Endodermal cell (in vitro differentiated cells): ENCODE results near the gene SLC2A4. TPM values are rescaled to one million over a fixed set of nuclear protein-coding genes. Genes with fewer than 3 reads are reported as not detected.

Experiments
- DNase-seq: peaks from one replicate; pipeline ENCODE4 v3.0.0-alpha.2; 2017
- H3K27ac ChIP-seq: 2 replicates; pipeline ENCODE4 v1.5.1; 2013; ENCODE audit warnings: mild to moderate bottlenecking, low read depth, low read length, moderate library complexity
- H3K27me3 ChIP-seq: 2 replicates; pipeline ENCODE4 v1.6.1; 2013; ENCODE audit warnings: mild to moderate bottlenecking, low read length, moderate library complexity; ENCODE audit not compliant: insufficient read depth, control insufficient read depth, poor library complexity, severe bottlenecking
- H3K36me3 ChIP-seq: 2 replicates; pipeline ENCODE4 v1.7.0; 2013; ENCODE audit warnings: mild to moderate bottlenecking, low read length, moderate library complexity; ENCODE audit not compliant: control insufficient read depth, insufficient read depth
- H3K4me1 ChIP-seq: one replicate; pipeline ENCODE4 v1.7.0; 2013; ENCODE audit warnings: low read length; ENCODE audit not compliant: control insufficient read depth, insufficient read depth
- H3K4me3 ChIP-seq: 2 replicates; pipeline ENCODE4 v1.5.1; 2013; ENCODE audit warnings: mild to moderate bottlenecking, low read length, moderate library complexity
- H3K9ac ChIP-seq: 2 replicates; pipeline ENCODE4 v1.6.1; 2013; ENCODE audit warnings: mild to moderate bottlenecking, low read length, moderate library complexity; ENCODE audit not compliant: poor library complexity, severe bottlenecking; ENCODE audit errors: extremely low read depth
- H3K9me3 ChIP-seq: 2 replicates; pipeline ENCODE4 v1.6.1; 2013; ENCODE audit warnings: mild to moderate bottlenecking, low read length, moderate library complexity; ENCODE audit not compliant: control insufficient read depth
- H3K27ac Mint-ChIP-seq: 2 replicates; pipeline ENCODE4 v1.8.0; 2020; ENCODE audit warnings: mixed read lengths
- H3K27me3 Mint-ChIP-seq: 2 replicates; pipeline ENCODE4 v1.8.0; 2021; ENCODE audit warnings: mild to moderate bottlenecking, mixed read lengths; ENCODE audit not compliant: insufficient read depth
- H3K36me3 Mint-ChIP-seq: 2 replicates; pipeline ENCODE4 v1.8.0; 2020; ENCODE audit warnings: low read depth, mixed read lengths
- H3K4me1 Mint-ChIP-seq: 2 replicates; pipeline ENCODE4 v1.8.0; 2020; ENCODE audit warnings: mixed read lengths
- H3K4me3 Mint-ChIP-seq: 2 replicates; pipeline ENCODE4 v1.8.0; 2020; ENCODE audit warnings: mild to moderate bottlenecking, moderate library complexity, mixed read lengths
- H3K9me3 Mint-ChIP-seq: 2 replicates; pipeline ENCODE4 v1.8.0; 2020; ENCODE audit warnings: mild to moderate bottlenecking, mixed read lengths
- CTCF ChIP-seq: fragments of 200-600 bp; sonication (generic); conservative IDR thresholded peaks from 2 replicates; pipeline ENCODE4 v1.5.0; 2021; ENCODE audit warnings: antibody characterized with exemption, mild to moderate bottlenecking
- WGBS, 2 experiments: methylation state at CpG; one replicate each; pipeline versions ENCODE4 v1.1.5 to v1.1.7; 2013; ENCODE audit warnings: missing lambda C conversion rate in 2 of 2, mixed read lengths in 1 of 2; ENCODE audit not compliant: insufficient coverage in 1 of 2, insufficient read length in 1 of 2; 5-methylcytosine and 5-hydroxymethylcytosine counted together
- total RNA-seq, 2 donors: library from RNA; stranded (reverse); fragmentation: NEBNext Ultra II Directional in 1 of 2; extraction: Animal tissue kit (Norgen Biotek cat#: 25700) in 1 of 2; gene quantifications; 2 replicates in 1 of 2; 3 replicates in 1 of 2; pipeline ENCODE4 v1.2.1, GENCODE V29; 2021

The SLC2A4 gene
- total RNA-seq, 2 donors from 2014 or later = 2.2 to 5.4 TPM

GRCh38 chr17:7284911-7285310 is 3.4 kb downstream of the SLC2A4 start:
- Mint-ChIP-seq H3K9me3 (no peaks in the 10 kb centered on the region), H3K36me3 (no peaks in the 10 kb centered on the region), H3K27ac (no peak overlapping the region), H3K4me1 (peaks cover 5% of the 10 kb centered on the region), H3K4me3 (no peak overlapping the region), H3K27me3 (peaks cover 44% of the 10 kb centered on the region)
- 90 to 96% methylated on average over 10 to 16 of the region's 16 CpGs for WGBS, 2 experiments
- Histone ChIP-seq H3K9ac (no peak overlapping the region), H3K9me3 (no peaks in the 10 kb centered on the region), H3K36me3 (no peaks in the 10 kb centered on the region), H3K4me3 (no peak overlapping the region), H3K27me3 (peaks cover 16% of the 10 kb centered on the region), H3K27ac (no peak overlapping the region), H3K4me1 (peaks cover 5% of the 10 kb centered on the region)
- TF ChIP-seq CTCF = no peak
- no peak for DNase-seq

DNA sequence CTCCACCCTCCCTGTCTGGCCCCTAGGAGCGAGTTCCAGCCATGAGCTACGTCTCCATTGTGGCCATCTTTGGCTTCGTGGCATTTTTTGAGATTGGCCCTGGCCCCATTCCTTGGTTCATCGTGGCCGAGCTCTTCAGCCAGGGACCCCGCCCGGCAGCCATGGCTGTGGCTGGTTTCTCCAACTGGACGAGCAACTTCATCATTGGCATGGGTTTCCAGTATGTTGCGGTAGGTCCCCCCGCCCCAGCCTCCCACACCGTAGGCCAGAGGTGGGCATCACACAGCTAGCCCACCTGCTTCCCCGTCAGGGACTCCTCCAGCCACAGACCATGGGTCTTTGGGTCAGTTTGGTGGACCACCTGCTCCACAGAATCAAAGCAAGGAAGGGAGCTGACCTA is 4.2 kb downstream of the SLC2A4 start:
- no peak for TF ChIP-seq CTCF
- H3K9ac ChIP-seq = no peak overlapping the region
- peaks cover 16% of the 10 kb centered on the region for H3K27me3 ChIP-seq
- Mint-ChIP-seq H3K27ac (no peak overlapping the region), H3K27me3 (peaks cover 49% of the 10 kb centered on the region), H3K4me1 (no peaks in the 10 kb centered on the region), H3K36me3 (no peaks in the 10 kb centered on the region), H3K4me3 (no peak overlapping the region), H3K9me3 (no peaks in the 10 kb centered on the region)
- H3K4me3 ChIP-seq = no peak overlapping the region
- WGBS, 2 experiments = 90 to 98% methylated on average over 7 to 12 of the region's 12 CpGs
- no peaks in the 10 kb centered on the region for H3K9me3 ChIP-seq
- peaks cover 4% of the 10 kb centered on the region for H3K4me1 ChIP-seq
- H3K27ac ChIP-seq = no peak overlapping the region
- DNase-seq = no peak
- H3K36me3 ChIP-seq = no peaks in the 10 kb centered on the region

GRCh38 chr17:7289256-7290032 is 7.9 kb downstream of the SLC2A4 start:
- H3K27me3 Mint-ChIP-seq = peaks cover 51% of the 10 kb centered on the region
- Histone ChIP-seq H3K36me3 (no peaks in the 10 kb centered on the region), H3K27ac (no peak overlapping the region), H3K4me1 (no peaks in the 10 kb centered on the region), H3K9ac (no peak overlapping the region), H3K27me3 (peaks cover 32% of the 10 kb centered on the region), H3K4me3 (no peak overlapping the region), H3K9me3 (no peaks in the 10 kb centered on the region)
- H3K36me3 Mint-ChIP-seq = no peaks in the 10 kb centered on the region
- no peaks in the 10 kb centered on the region for H3K9me3 Mint-ChIP-seq
- H3K4me1 Mint-ChIP-seq = peaks cover 3% of the 10 kb centered on the region
- no peak overlapping the region for H3K4me3 Mint-ChIP-seq
- no peak for TF ChIP-seq CTCF
- DNase-seq = no peak
- WGBS, 2 experiments = 92 to 93% methylated on average over 9 to 18 of the region's 18 CpGs
- no peak overlapping the region for H3K27ac Mint-ChIP-seq
